Mesendoderm (in vitro differentiated cells): ENCODE measurements around the gene MGMT.

Source experiments
- DNase-seq: peaks from one replicate; pipeline ENCODE4 v3.0.0; 2013
- H2AK5ac ChIP-seq: 2 replicates; pipeline ENCODE4 v1.6.1; 2013; ENCODE audit warnings: low read length, inconsistent platforms
- H2BK120ac ChIP-seq: 2 replicates; pipeline ENCODE4 v1.6.1; 2013; ENCODE audit warnings: low read depth, mild to moderate bottlenecking, low read length, moderate library complexity, mixed read lengths
- H2BK15ac ChIP-seq: replicated peaks from 2 replicates; pipeline ENCODE4 v1.6.1; 2013; ENCODE audit warnings: low read depth, mild to moderate bottlenecking, moderate library complexity
- H2BK5ac ChIP-seq: 2 replicates; pipeline ENCODE4 v1.6.1; 2013; ENCODE audit warnings: low read length, inconsistent platforms
- H3K18ac ChIP-seq: 2 replicates; pipeline ENCODE4 v1.6.1; 2013; ENCODE audit warnings: mild to moderate bottlenecking, low read length, mixed read lengths
- H3K23ac ChIP-seq: one replicate; pipeline ENCODE4 v1.6.1; 2013; ENCODE audit warnings: low read length
- H3K27ac ChIP-seq: 2 replicates; pipeline ENCODE4 v1.5.1; 2013; ENCODE audit warnings: low read depth, mild to moderate bottlenecking, inconsistent platforms, low read length, moderate library complexity
- H3K27me3 ChIP-seq: 2 replicates; pipeline ENCODE4 v1.6.1; 2013; ENCODE audit warnings: low read length, control low read depth, mild to moderate bottlenecking, inconsistent platforms; ENCODE audit not compliant: insufficient read depth, poor library complexity
- H3K36me3 ChIP-seq: 2 replicates; pipeline ENCODE4 v1.6.1; 2013; ENCODE audit warnings: low read length, inconsistent platforms; ENCODE audit not compliant: control insufficient read depth, insufficient read depth
- H3K4ac ChIP-seq: one replicate; pipeline ENCODE4 v1.6.1; 2013; ENCODE audit warnings: low read depth, mild to moderate bottlenecking, low read length, moderate library complexity
- H3K4me1 ChIP-seq: 2 replicates; pipeline ENCODE4 v1.6.1; 2013; ENCODE audit warnings: low read depth, low read length, inconsistent platforms; ENCODE audit not compliant: control insufficient read depth
- H3K4me2 ChIP-seq: 2 replicates; pipeline ENCODE4 v1.6.1; 2013; ENCODE audit warnings: low read length
- H3K4me3 ChIP-seq: 2 replicates; pipeline ENCODE4 v1.5.1; 2013; ENCODE audit warnings: mild to moderate bottlenecking, low read length
- H3K56ac ChIP-seq: one replicate; pipeline ENCODE4 v1.6.1; 2013; ENCODE audit warnings: low read length
- H3K79me1 ChIP-seq: 2 replicates; pipeline ENCODE4 v1.6.1; 2013; ENCODE audit warnings: low read length, inconsistent platforms
- H3K79me2 ChIP-seq: 2 replicates; pipeline ENCODE4 v1.6.1; 2013; ENCODE audit warnings: mild to moderate bottlenecking, low read length; ENCODE audit not compliant: control insufficient read depth, insufficient read depth
- H3K9ac ChIP-seq: 2 replicates; pipeline ENCODE4 v1.6.1; 2013; ENCODE audit warnings: low read length, inconsistent platforms
- H4K5ac ChIP-seq: one replicate; pipeline ENCODE4 v1.6.1; 2013; ENCODE audit warnings: low read length
- H4K8ac ChIP-seq: one replicate; pipeline ENCODE4 v1.6.1; 2013; ENCODE audit warnings: low read depth, mild to moderate bottlenecking, control low read depth, low read length, moderate library complexity
- WGBS: extraction: QIAGEN DNeasy Blood & Tissue Kit; methylation state at CpG from one replicate; pipeline ENCODE4 v1.1.7; 2013; ENCODE audit warnings: low lambda C conversion rate, missing lambda C conversion rate; ENCODE audit not compliant: insufficient coverage; ENCODE audit errors: extremely low coverage; 5-methylcytosine and 5-hydroxymethylcytosine counted together

Gene MGMT

GRCh38 chr10:129612481-129613109 is 145.6 kb downstream of the MGMT start:
- H2BK15ac ChIP-seq, result no peak overlapping the region
- H3K79me2 ChIP-seq, result no peaks in the 10 kb centered on the region
- WGBS, result no CpG with 5 or more reads among the region's 13 CpGs
- H3K56ac ChIP-seq, result no peak overlapping the region
- H4K8ac ChIP-seq, result no peak overlapping the region
- no peak overlapping the region for H3K4me2 ChIP-seq
- H3K4ac ChIP-seq, result no peak overlapping the region
- H3K4me3 ChIP-seq, result no peak overlapping the region
- no peak overlapping the region for H3K18ac ChIP-seq
- H3K9ac ChIP-seq, result no peak overlapping the region
- no peak overlapping the region for H3K23ac ChIP-seq
- H3K79me1 ChIP-seq, result no peaks in the 10 kb centered on the region
- H2BK120ac ChIP-seq, result no peak overlapping the region
- H3K27me3 ChIP-seq, result no peaks in the 10 kb centered on the region
- H2AK5ac ChIP-seq, result no peak overlapping the region
- no peak overlapping the region for H2BK5ac ChIP-seq
- H3K36me3 ChIP-seq, result no peaks in the 10 kb centered on the region
- no peak overlapping the region for H4K5ac ChIP-seq
- no peaks in the 10 kb centered on the region for H3K4me1 ChIP-seq
- no peak for DNase-seq
- H3K27ac ChIP-seq, result no peak overlapping the region

GRCh38 chr10:129613377-129613980 is 146.4 kb downstream of the MGMT start:
- no peak for DNase-seq
- Histone ChIP-seq H3K27ac (no peak overlapping the region), H3K36me3 (no peaks in the 10 kb centered on the region), H3K4me1 (no peaks in the 10 kb centered on the region), H3K23ac (no peak overlapping the region), H4K8ac (no peak overlapping the region), H3K79me1 (no peaks in the 10 kb centered on the region), H3K9ac (no peak overlapping the region), H3K27me3 (no peaks in the 10 kb centered on the region), H4K5ac (no peak overlapping the region), H2BK120ac (no peak overlapping the region), H3K4me2 (no peak overlapping the region), H3K4ac (no peak overlapping the region), H2BK5ac (no peak overlapping the region), H2AK5ac (no peak overlapping the region), H2BK15ac (no peak overlapping the region), H3K18ac (no peak overlapping the region), H3K56ac (no peak overlapping the region), H3K4me3 (no peak overlapping the region), H3K79me2 (no peaks in the 10 kb centered on the region)
- WGBS, result no CpG with 5 or more reads among the region's 12 CpGs

- no peak overlapping the region for H2BK15ac ChIP-seq
- H3K27ac ChIP-seq, result no peak overlapping the region
- H3K4me3 ChIP-seq, result no peak overlapping the region
- no peak overlapping the region for H3K18ac ChIP-seq
- H4K5ac ChIP-seq, result no peak overlapping the region
- H3K4me2 ChIP-seq, result no peak overlapping the region
- H3K4me1 ChIP-seq, result no peaks in the 10 kb centered on the region
- no peaks in the 10 kb centered on the region for H3K27me3 ChIP-seq
- H3K56ac ChIP-seq, result no peak overlapping the region
- H3K23ac ChIP-seq, result no peak overlapping the region
- H3K79me2 ChIP-seq, result no peaks in the 10 kb centered on the region
- no peak overlapping the region for H3K9ac ChIP-seq
- no peak overlapping the region for H4K8ac ChIP-seq
- WGBS, result no CpG with 5 or more reads among the region's 19 CpGs
- no peaks in the 10 kb centered on the region for H3K36me3 ChIP-seq
- H2BK5ac ChIP-seq, result no peak overlapping the region
- no peaks in the 10 kb centered on the region for H3K79me1 ChIP-seq
- DNase-seq, result no peak
- no peak overlapping the region for H2BK120ac ChIP-seq
- H2AK5ac ChIP-seq, result no peak overlapping the region
- H3K4ac ChIP-seq, result no peak overlapping the region
Measured at GRCh38 chr10:129614341-129614740, 147.3 kb downstream of the MGMT start.

GRCh38 chr10:129615381-129615780 is 148.3 kb downstream of the MGMT start:
- no CpG with 5 or more reads among the region's 9 CpGs for WGBS
- Histone ChIP-seq H4K8ac (no peak overlapping the region), H3K4me2 (no peak overlapping the region), H3K79me1 (no peaks in the 10 kb centered on the region), H3K4me1 (no peaks in the 10 kb centered on the region), H3K18ac (no peak overlapping the region), H2BK120ac (no peak overlapping the region), H2BK15ac (no peak overlapping the region), H3K56ac (no peak overlapping the region), H2BK5ac (no peak overlapping the region), H3K4me3 (no peak overlapping the region), H3K79me2 (no peaks in the 10 kb centered on the region), H3K9ac (no peak overlapping the region), H3K36me3 (no peaks in the 10 kb centered on the region), H3K27me3 (no peaks in the 10 kb centered on the region), H3K4ac (no peak overlapping the region), H2AK5ac (no peak overlapping the region), H4K5ac (no peak overlapping the region), H3K27ac (no peak overlapping the region), H3K23ac (no peak overlapping the region)
- DNase-seq, result no peak

- no peak overlapping the region for H3K4me3 ChIP-seq
Measured at GRCh38 chr10:129615921-129616525, 149.0 kb downstream of the MGMT start.

More at GRCh38 chr10:129615921-129616525, 149.0 kb downstream of the MGMT start:
- Histone ChIP-seq H4K8ac (no peak overlapping the region), H3K79me2 (no peaks in the 10 kb centered on the region), H3K23ac (no peak overlapping the region), H2BK5ac (no peak overlapping the region), H2BK120ac (no peak overlapping the region), H3K27me3 (no peaks in the 10 kb centered on the region), H2BK15ac (no peak overlapping the region), H2AK5ac (no peak overlapping the region), H3K4ac (no peak overlapping the region), H3K36me3 (no peaks in the 10 kb centered on the region), H3K4me2 (no peak overlapping the region), H3K79me1 (no peaks in the 10 kb centered on the region), H3K27ac (no peak overlapping the region), H4K5ac (no peak overlapping the region), H3K56ac (no peak overlapping the region), H3K18ac (no peak overlapping the region), H3K4me1 (no peaks in the 10 kb centered on the region), H3K9ac (no peak overlapping the region)
- DNase-seq, result no peak
- WGBS, result no CpG with 5 or more reads among the region's 14 CpGs
